Measurements from ENCODE around the gene C2orf76.

C2orf76 gene

GRCh38 chr2:119333360-119333759 lies 33.3 kb downstream of the C2orf76 start:
- Histone ChIP-seq H3K4me3 (ENCODE audit: insufficient read depth, low read length, poor library complexity, severe bottlenecking) (no peak overlapping the region), H3K27me3 (ENCODE audit: low read length) (no peaks in the 10 kb centered on the region), H3K9me2 (replicated peaks; ENCODE audit: insufficient read depth, low read length) (no peaks in the 10 kb centered on the region), H3K36me3 (ENCODE audit: low read length) (no peaks in the 10 kb centered on the region), H4K20me1 (ENCODE audit: low read depth, low read length) (no peaks in the 10 kb centered on the region), H3K4me2 (ENCODE audit: low read depth, low read length, poor library complexity, severe bottlenecking) (no peak overlapping the region), H3F3A (ENCODE audit: insufficient read depth) (no peaks in the 10 kb centered on the region), H2AFZ (ENCODE audit: low read depth, low read length, severe bottlenecking) (no peak overlapping the region), H3K27ac (ENCODE audit: low read depth, low read length) (no peak overlapping the region), H3K9ac (ENCODE audit: low read length) (no peak overlapping the region), H3K79me2 (ENCODE audit: insufficient read depth, low read length) (no peaks in the 10 kb centered on the region), H3K9me3 (ENCODE audit: insufficient read depth, low read length) (no peaks in the 10 kb centered on the region)
- TF ChIP-seq EZH2phosphoT487 (conservative IDR thresholded peaks at IDR 0.05; ENCODE audit: low read length) (no peak), CTCF (IDR thresholded peaks at IDR 0.05; ENCODE audit: insufficient read depth, low read length, poor library complexity, severe bottlenecking) (no peak)

GRCh38 chr2:119332953-119333352 lies 33.7 kb downstream of the C2orf76 start:
- no peak for TF ChIP-seq CTCF (IDR thresholded peaks at IDR 0.05; ENCODE audit: insufficient read depth, low read length, poor library complexity, severe bottlenecking)
- TF ChIP-seq EZH2phosphoT487 (conservative IDR thresholded peaks at IDR 0.05; ENCODE audit: low read length), result no peak
- Histone ChIP-seq H3K9ac (ENCODE audit: low read length) (no peak overlapping the region), H3K36me3 (ENCODE audit: low read length) (no peaks in the 10 kb centered on the region), H3K4me3 (ENCODE audit: insufficient read depth, low read length, poor library complexity, severe bottlenecking) (no peak overlapping the region), H3K27ac (ENCODE audit: low read depth, low read length) (no peak overlapping the region), H3K79me2 (ENCODE audit: insufficient read depth, low read length) (no peaks in the 10 kb centered on the region), H3K4me2 (ENCODE audit: low read depth, low read length, poor library complexity, severe bottlenecking) (no peak overlapping the region), H3K27me3 (ENCODE audit: low read length) (no peaks in the 10 kb centered on the region), H3F3A (ENCODE audit: insufficient read depth) (no peaks in the 10 kb centered on the region), H3K9me2 (replicated peaks; ENCODE audit: insufficient read depth, low read length) (no peaks in the 10 kb centered on the region), H3K9me3 (ENCODE audit: insufficient read depth, low read length) (no peaks in the 10 kb centered on the region), H4K20me1 (ENCODE audit: low read depth, low read length) (no peaks in the 10 kb centered on the region), H2AFZ (ENCODE audit: low read depth, low read length, severe bottlenecking) (no peak overlapping the region)

GRCh38 chr2:119327431-119327830 lies 39.2 kb downstream of the C2orf76 start:
- no peak overlapping the region for H3K4me2 ChIP-seq (ENCODE audit: low read depth, low read length, poor library complexity, severe bottlenecking)
- no peaks in the 10 kb centered on the region for H3K9me2 ChIP-seq (replicated peaks; ENCODE audit: insufficient read depth, low read length)
- H4K20me1 ChIP-seq (ENCODE audit: low read depth, low read length), result no peaks in the 10 kb centered on the region
- H3K9me3 ChIP-seq (ENCODE audit: insufficient read depth, low read length), result no peaks in the 10 kb centered on the region
- no peaks in the 10 kb centered on the region for H3F3A ChIP-seq (ENCODE audit: insufficient read depth)
- H3K27me3 ChIP-seq (ENCODE audit: low read length), result no peaks in the 10 kb centered on the region
- H3K27ac ChIP-seq (ENCODE audit: low read depth, low read length), result no peak overlapping the region
- TF ChIP-seq EZH2phosphoT487 (conservative IDR thresholded peaks at IDR 0.05; ENCODE audit: low read length) (no peak), CTCF (IDR thresholded peaks at IDR 0.05; ENCODE audit: insufficient read depth, low read length, poor library complexity, severe bottlenecking) (no peak)
- H3K4me3 ChIP-seq (ENCODE audit: insufficient read depth, low read length, poor library complexity, severe bottlenecking), result no peak overlapping the region
- no peaks in the 10 kb centered on the region for H3K79me2 ChIP-seq (ENCODE audit: insufficient read depth, low read length)
- no peak overlapping the region for H2AFZ ChIP-seq (ENCODE audit: low read depth, low read length, severe bottlenecking)
- no peak overlapping the region for H3K9ac ChIP-seq (ENCODE audit: low read length)
- H3K36me3 ChIP-seq (ENCODE audit: low read length), result no peaks in the 10 kb centered on the region

Measured in SU-DHL-6 (cell line).